Fibroblast of skin of right biceps (primary cell): Measurements from ENCODE around the gene DCXR.

Experiments used
- DNase-seq: peaks from one replicate; pipeline ENCODE4 v3.0.0-alpha.2; 2013

The DCXR gene

DNA sequence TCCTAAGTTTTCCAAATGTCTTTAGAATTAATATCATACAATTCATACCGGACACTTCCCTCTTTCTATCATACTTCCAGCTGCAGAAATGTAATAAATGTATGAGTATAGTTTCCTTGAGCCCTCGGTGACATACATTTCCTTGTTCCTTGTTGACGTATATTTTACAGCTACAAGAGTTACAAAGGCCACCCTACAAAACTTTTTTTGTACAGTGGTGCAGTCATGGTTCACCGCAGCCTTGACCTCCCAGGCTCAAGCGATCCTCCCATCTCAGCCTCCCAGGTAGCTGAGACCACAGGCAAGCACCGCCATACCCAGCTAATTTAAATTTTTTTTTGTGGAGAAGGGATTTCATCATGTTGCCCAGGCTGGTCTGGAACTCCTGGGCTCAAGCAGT, 35.3 kb upstream of the DCXR start:
- DNase-seq = no peak

DNA sequence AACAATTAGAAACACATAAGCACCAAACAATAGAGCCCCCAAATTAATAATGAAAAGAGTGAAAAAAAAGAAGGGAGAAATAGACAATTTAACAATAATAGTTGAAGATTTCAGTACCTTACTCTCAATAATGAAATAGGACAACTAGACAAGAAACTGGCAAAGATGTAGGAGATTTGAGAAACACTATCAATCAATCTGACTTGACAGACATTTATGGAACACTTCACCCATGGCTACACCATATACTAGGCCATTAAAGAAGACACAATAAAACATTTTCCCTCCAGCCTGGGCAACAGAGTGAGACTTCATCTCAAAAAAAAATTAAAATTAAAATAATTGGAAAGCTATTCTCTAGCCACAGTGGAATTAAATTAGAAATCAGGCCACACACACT, 33.1 kb upstream of the DCXR start:
- DNase-seq = no peak

DNA sequence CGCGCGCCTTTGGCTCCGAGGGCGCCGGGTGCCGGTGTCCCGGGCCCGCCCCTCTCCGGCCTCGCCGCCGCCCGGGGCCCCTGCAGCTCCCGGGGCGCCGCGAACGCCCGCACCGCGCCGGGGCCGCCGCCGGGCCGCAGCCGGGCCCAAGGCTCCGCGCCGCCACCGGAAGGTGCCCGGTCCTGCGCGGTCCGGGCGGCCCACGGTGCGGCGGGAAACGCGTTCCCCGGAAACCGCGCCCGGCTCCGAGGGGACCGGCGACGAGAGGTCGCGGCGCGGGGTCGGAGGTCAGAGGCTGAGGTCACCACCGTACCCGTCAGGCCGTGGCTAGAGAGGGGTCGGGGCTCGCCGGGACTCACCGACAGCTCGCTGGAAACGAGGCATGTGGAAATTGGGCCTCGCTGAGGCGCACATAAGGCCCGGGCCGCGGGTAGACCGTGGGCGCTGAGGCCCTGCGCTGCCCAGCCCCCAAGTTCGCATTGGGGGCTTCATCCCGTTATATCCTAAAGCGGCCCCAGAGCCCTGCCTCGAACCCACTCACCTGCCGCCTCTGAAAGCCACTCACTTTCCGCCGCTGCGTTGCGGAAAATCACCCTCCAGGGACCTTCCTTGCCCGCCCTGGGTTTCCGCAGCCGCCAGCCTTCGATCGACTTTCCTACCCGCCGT, 28.3 kb upstream of the DCXR start, which contains the start of gene DUS1L:
DUS1L (minus strand) TSS at position 167 of the 666 bp plus-strand sequence. CDS start 745 bp downstream, outside the sequence.
- peak; percentile 61 for DNase-seq

DNA sequence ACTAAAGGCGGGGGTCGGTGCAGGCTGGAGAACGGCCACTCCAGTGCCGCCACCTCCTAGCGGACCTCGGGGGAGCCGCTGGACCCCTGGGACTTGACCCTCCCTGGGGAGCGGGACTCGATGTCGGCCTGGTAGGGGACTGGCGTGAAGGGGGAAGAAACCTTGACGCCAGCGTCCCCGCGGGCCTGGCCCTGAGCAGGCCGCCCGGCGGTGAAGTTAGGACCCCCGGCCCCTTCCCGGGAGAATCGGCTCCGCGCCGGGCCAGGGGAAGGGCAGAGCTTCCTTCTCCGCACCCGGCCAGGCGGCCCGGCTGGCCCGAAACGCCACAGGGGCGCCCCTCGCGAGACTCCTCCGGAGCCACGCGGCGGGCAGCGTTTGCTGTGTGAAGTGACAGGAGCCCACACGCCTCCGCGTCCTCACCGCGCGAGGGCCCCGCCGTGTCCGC, 27.7 kb upstream of the DCXR start:
- DNase-seq = peak; percentile 19

DNA sequence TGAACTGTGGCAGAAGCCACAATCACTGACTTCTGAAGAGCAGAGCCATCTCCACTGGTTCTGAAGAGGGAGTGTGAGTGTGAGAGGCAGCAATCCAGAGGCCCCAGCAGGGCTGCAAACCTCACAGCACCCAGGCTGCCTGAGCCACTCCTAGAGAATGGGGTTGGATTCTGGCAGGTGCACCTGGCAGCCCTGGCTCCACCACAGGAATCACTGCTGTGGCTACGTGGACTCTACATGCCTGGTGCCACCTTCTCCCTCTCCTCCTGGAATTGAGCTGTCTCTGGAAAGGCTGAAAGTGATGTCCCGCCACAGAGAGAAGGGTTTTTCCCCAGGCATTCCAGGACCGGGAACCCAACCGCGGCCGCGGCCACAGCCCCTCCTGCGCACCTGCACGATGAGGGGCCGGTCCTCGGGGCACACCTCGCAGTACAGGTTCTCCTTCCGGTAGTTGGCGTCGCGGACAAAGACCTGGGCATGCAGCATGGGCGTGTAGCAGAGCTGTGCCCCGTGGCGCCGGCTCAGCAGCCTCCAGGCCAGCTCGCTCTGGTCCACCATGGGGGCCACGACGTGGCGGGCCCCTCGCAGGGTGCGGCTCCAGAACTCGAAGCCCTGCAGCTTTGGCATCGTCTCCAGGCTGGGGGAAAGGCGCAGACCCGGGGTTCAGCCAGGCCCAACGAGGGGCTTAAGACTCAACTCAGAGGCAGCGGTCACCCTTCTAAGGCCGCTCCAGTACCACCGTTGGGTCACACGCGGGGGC, 27.1 kb upstream of the DCXR start:
- DNase-seq = no peak

DNA sequence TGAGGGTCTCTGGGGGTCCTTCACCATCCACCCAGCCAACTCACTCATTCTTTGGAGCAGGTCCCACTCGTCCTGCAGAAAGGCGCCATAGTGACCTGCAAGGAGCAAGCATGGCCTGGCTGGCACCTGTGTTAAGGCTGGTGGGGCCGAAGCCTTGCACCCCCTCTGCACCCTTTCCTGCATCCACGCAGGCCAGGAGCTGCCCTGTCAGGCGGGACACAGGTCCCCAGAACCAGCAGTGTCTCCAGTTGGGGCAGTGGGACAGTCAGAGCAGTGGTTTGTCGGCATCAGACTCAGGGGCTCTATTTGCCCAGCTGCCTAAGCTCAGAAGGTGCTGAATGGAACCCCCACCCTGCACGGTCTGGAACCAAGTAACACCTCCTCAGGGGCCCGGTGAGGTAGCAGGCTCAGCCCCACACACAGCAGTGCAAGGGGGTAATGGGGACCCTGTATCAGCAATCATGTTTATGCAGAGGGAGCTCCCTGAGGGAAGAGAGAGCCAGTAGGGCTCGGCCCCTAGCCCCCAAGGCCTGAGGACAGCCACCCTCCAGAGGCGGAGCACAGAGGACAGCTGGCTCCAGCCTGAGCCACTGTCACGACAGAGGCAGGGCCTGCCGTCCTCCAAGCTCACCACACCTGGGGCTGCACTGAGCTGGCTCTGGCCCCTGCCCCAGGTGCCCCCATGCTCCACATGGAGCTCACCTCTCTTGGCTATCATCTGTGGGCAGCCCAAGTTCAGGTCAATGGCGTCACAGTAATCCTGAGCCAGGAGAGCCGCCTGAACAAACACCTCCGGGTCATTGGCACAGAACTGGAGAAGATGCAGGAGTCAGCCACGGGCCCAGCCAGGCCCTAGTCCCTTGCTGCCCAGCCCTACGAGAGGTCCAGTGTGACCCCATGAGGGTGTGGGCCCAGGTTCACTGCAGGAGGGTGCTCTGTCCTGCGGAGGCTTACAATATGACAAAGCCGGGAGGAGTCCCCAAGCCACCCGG, 26.2 kb upstream of the DCXR start:
- DNase-seq = no peak

DNA sequence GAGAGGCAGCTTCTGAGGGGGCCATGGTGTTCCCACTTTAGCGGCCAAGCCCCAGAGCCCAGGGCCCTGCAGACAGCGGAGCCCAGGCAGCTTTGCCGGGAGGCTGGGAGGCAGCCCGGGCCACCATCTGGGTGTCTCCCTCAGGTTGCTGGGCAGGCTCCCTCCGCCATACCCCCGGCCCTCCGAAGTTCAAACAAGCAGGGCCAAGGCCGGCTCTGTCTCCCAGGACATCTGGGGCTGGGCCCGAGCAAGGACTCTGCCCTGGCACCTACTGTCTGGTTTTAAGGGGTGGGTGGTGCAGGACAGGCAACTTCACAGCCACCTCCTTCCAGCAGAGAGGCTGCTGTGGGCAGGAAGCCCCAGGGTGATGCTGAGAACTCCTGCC, 25.5 kb upstream of the DCXR start:
- no peak for DNase-seq

DNA sequence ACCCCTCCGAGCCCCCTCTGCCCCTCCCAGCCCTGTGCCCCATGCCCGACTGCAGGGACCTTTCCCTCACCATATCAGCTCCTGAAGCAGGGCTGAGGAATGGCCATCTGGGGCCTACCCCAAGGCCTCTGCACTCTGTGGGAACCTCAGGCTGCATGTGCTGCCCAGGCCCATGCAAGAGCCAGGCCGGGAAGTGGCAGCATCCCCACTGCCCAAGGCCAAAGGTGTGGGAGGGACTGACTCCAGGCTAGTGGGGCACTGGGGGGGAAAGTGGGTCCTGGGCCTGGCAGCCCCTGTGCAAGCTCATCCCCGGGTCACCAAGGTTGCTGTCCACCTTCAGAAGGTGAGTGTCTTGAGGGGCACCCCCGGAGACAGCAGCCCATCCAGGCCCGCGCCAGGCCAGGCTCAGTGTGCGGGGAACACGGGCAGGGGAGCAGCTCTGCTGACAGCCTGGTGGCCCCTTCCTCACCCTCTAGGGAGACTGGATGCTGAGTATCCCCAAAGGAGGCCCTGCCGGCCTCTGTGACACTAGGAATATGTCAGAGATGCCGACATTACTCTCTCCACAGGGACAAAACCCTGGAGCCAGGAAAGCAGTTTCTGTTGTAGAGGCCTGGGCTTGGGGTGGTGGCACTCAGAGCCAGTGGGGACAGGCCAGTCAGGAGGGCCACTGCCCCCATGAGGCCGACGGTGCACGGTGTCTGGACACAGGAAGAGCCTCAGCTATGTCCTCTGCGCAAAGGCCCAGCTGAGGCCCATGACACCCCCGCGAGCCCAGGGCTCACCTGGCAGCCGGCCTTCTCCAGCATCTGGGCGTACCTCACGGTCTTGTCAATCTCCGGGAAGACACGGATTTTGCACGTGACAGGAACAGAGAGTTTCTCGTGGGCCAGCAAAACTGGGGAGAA, 24.8 kb upstream of the DCXR start:
- no peak for DNase-seq

DNA sequence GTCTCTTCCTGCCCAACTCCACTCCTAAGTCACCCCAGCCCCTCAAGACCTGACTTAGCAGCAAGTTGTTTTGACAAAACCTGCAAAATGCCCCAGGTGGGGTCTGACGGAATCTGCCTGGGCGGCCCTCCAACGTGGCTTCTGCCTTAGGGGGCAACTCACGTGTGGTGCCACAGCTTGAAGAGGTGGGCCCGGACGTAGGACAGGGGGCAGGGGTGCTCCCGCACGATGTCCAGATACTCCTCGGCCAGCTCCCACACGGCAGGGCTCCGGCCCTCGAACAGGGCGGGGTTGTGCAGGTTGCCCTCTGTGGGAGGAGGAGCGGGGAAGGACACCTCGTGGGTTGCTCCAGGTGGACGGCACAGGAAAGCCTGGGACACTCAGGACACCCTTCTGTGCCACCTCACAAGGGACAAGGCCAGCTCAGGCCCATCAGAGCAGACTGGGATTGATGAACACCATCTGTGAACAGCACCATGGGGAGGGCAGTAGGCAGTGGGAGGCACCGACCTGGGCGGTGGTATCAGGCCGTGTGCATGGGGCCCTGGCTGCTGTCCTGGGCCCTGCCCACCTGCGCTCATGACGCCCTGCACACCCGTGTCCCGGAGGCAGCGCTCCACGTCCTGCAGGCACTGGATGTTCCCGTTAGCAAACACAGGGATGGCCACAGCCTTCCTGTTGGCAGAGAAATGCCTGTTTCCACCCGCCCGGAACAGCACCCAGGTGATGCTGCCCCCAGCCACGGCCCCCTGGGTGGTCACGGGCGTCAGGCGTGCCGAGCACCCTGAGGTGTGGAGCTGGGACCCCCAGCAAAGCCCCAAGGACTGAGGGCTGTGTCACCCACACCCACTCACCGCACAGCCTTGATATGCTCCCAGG, 23.8 kb upstream of the DCXR start:
- DNase-seq = no peak

DNA sequence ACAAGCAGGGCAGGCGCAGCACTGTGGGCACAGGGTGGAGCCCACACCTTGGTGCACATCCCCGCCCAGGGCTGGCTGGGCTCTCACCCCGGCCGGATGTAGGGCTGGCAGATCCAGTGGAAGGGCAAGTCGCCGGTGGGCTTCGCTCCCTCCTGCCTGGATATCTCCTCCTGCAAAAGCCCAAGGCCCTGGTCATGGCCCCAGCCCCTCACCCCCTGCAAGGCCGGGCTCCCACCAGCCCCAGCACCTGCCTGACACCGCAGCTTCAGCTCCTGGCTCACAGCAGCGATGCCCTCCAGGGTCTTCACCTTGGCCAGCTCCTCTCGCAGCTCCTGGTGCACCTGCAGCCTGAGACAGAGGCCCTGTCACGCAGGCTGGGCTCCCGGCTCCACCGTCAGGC, 23.1 kb upstream of the DCXR start:
- no peak for DNase-seq

DNA sequence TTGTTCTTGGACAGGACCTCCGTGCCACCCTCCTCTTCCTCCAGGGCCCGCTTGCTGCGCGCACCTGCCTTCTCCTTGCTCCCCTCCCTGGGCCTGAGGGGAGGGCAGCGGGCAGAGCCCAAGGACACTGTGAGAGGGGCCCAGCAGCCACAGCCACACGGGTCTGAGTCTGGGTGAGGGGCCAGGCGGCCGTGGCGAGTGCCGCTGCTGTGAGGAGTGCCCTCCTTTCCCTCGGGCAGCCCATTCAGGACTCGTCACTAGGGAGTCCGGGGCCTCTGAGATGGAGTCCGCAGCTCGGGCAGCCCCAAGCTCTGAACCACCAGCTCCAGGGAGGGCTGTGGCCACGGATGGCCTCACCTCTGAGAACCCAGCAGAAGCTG, 22.5 kb upstream of the DCXR start:
- no peak for DNase-seq

DNA sequence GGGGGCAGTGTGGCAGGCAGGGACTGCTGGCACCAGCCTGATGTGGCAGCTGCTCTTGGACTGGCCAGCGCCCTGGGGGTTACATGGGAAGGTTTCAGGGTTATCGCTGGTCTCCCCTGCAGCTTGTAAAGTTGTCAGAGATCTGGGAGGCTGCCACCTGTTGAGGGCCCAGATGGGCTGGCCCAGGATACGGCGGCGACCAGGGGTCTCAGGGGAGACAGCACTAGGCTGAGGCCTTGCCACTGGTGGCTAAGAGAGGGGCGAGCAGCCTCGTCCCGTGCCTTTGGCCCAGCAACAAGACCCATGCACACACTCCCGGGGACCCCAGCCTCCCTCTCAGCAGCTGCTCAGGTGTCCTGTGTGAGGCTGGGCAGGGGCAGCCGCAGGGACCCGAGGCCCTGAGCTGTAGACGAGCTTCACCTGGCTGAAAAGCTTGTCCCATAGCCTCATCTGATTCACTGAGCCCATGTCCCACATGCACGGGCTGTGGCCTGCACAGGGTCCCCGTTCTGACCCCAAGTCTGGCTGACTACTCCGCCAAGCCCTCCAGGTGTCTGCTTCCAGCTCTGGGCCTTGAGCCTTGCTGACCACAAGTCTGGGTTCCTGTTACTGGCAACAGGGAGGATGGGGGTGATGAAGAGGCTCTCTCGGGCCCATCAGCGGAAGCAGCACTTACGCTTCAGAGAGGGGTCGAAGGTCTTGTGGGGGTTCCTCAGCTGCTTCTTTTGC, 21.9 kb upstream of the DCXR start:
- no peak for DNase-seq

DNA sequence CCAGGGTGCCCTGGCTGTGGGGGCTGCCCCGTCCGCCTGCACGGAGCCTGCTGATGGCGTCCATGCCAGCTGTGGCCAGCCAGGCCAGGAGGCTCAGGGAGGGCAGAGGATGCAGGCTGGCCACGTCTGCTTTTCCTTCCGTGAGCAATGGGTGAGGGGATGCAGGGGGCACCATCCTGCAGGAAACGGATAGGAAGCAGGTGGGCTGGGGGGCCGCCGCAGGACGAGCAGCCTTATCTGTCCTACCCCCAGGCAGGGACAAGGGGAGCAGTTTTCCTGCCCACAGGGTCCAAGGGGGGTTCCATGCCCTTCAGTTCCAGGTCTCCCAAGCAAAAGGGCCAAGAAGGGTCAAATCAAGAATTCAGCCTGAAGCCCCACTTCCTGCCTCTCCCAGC, 21.4 kb upstream of the DCXR start:
- DNase-seq = no peak

DNA sequence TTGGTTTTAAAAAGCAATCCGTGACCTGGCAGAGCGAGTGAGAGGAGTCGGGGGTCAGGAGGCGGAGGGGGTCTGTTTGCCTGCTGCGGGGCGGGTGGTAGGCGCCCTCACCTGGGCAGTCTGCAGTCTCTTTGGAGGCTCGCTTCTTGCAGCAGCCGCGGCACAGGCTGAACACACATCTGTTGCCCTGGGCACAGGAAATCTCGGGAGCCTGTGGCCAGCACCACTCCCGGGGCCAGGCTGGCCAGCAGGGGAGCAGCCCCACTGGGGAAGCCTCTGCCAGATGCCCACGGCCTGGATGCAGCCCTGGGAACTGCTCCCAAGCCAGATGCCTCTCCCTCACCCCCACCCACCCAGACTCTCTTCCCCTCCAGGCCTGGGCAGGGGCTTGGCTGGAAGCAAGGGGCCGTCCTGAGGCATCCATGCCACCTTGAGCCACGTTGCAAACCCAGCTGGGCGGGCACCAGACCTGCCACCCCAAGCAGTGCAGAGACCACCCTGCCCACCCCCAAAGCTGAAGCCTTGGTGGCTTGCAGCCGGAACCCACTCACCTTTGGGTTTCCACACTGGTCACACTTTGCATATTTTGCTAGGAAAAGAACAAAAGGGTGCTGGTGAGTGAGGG, 20.8 kb upstream of the DCXR start:
- no peak for DNase-seq

DNA sequence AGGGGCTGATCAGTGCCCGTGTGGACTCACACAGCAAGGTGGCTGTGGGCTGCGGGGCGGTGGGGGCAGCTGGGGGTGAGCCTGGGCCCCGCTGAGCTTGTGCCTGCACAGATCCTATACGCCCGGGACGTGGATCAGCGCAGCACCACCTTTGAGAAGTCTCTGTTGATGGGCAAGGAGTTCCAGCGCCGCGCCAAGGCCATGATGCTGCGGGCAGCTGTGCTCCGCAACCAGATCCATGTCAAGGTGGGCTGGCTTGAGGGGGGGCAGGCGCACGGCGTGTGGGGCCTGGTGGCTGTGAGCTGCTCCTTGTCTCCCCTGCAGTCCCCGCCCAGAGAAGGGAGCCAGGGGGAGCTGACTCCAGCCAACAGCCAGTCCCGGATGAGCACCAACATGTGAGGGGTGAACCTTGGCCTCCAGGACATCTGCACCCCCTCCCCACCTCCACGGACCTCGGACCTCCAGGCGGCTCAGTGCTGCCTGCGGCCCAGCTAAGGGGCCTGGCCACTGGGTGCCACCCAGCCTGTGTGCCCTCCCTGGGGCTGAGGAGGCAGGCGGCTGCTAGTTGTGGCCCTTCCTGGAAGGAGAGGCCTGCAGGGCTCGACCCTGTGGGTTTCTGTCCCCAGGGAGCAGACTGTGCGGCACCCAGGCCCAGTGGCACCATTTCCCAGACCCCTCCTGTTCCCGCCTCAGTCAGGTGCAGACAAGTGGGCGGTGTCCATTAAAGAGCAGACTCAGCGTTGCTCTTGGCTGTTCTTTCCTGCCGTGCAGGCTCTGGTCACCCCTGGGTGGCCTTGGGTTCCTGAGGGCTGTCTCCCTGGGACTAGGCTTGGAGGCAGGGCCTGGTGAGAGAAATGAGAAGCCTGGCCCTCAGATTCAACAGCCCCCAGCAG, 19.5 kb upstream of the DCXR start:
- DNase-seq = no peak

DNA sequence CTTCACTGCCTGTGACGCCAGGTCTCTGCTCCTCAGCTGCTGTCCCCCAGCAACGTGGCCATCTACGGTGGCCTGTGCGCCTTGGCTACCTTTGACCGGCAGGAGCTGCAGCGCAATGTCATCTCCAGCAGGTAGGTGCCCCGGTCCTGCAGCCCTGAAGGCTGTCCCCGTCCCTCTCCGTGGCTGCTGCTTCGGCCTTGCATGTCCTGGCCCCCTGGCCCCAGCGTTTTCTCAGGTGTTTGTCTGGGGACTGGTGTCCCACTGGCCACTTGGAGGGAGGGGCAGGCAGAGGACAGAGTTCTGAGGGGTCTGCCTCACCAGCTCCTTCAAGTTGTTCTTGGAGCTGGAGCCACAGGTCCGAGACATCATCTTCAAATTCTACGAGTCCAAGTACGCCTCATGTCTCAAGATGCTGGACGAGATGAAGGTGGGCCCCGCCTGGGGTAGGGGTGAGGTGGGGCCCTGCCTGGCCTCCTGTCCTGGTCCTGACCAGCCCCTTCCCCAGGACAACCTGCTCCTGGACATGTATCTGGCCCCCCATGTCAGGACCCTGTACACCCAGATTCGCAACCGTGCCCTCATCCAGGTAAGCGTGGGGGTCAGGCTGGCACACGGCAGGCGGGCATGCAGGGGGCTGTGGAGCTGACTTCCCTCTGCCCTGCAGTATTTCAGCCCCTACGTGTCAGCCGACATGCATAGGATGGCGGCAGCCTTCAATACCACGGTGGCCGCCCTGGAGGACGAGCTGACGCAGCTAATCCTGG, 18.6 kb upstream of the DCXR start:
- no peak for DNase-seq

DNA sequence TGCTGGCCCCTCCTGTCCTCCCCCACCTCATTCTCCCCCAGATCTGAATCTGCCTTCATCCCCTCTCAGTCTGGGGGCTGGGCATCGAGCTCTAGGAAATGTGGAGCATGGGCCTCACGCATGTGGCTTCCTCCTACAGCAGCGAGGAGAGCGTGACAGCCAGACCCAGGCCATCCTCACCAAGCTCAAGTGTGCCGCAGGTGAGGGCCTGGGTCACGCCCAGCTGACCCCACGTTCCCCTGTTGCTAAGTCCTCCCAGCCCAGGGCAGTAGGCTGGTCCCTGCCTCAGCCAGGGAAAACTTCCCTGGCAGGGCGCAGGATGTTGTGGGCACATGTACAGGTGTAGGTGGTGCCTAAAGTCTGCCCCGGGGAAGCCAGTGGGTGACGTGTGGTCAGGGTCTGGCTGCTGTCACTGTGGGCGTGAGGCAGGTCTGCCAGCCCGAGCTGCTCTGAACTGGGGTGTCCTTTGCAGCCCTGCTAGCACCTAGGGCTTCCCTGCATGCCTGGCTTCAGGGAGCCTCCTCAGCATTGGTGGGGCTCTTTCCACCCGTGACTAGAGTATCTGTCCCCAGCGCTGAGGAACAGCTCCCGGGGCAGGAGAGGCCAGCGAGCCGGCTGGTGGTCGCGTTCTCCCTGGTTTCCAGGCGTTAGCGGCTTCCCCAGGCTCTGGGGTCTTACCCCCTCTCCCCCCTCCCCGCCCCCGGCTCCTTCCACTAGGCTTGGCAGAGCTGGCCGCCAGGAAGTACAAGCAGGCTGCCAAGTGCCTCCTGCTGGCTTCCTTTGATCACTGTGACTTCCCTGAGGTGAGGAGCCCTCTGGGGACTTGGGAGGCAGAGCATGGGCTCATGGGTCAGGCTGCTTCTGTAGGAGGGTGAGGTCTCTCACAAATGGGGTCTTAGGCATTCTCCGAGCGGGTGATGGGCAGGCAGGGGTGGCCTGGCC, 17.8 kb upstream of the DCXR start:
- no peak for DNase-seq
